Thyroid gland (tissue), 4 donors: ENCODE results near the gene EBPL.

ENCODE experiments used
- CTCF ChIP-seq, 6 experiments: fragments of 200-600 bp in 3 of 6; fragments of 450-650 bp in 3 of 6; sonication (generic) in 3 of 6; IDR thresholded peaks; one replicate each; pipeline ENCODE4 v1.5.1; 2016 to 2019; ENCODE audit warnings: antibody characterized with exemption in 6 of 6, mild to moderate bottlenecking in 2 of 6, inconsistent platforms in 1 of 6, moderate library complexity in 1 of 6
- POLR2A ChIP-seq, 2 donors: fragments of 450-650 bp; IDR thresholded peaks; one replicate each; pipeline ENCODE4 v1.6.1; 2017; ENCODE audit warnings: antibody characterized with exemption in 2 of 2, mild to moderate bottlenecking in 2 of 2, moderate library complexity in 1 of 2

DNA sequence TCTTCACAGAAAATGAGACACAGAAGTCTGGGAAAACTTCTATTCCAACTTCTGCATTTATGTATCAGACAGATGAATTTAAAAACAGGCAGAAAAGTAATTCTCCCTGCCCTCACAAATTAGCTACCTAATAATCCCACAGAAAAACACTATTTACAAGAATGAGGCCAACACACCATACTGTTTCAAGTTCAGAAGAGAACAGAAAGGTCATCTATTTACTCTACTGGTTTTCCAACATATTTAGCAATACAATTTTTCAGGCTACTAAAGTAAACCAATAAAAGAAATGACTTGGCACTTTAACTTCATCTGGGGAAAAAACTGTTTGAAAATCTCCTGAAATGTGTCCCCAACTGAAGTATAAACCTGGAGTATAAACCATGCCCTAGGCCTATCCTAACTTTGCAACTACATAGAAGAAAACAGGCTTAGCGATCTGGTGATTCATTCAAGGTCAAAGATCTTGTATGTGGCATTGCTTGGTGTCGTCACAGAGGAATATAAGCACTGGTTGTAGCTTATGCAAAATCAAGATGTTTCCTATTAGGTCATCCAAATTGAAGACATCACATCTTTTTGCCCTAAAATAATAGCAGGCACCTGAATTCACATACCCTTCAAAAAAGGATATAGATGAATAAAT lies 20.1 kb upstream of the EBPL start:
- no peak for TF ChIP-seq CTCF (IDR thresholded peaks at IDR 0.05)
- TF ChIP-seq POLR2A (IDR thresholded peaks at IDR 0.05), result no peak
